Muscle layer of colon (tissue), 2 donors: ENCODE results near the gene CRADD.
"Not testable (repeated sequence)": the region's sequence is repeated elsewhere in the genome, so short reads cannot be mapped to it uniquely, and the experiment has no call there.

Experiments used
- H3K27ac ChIP-seq: one replicate; pipeline ENCODE4 v1.7.0; 2013; ENCODE audit warnings: low read depth, mild to moderate bottlenecking, low read length, moderate library complexity
- H3K27me3 ChIP-seq, 2 donors: one replicate each; pipeline ENCODE4 v1.7.0; 2013; ENCODE audit warnings: low read length in 2 of 2, mild to moderate bottlenecking in 2 of 2; ENCODE audit not compliant: insufficient read depth in 2 of 2, control insufficient read depth in 1 of 2
- H3K36me3 ChIP-seq: one replicate; pipeline ENCODE4 v1.7.0; 2013; ENCODE audit warnings: mild to moderate bottlenecking, low read length; ENCODE audit not compliant: insufficient read depth
- H3K4me1 ChIP-seq: one replicate; pipeline ENCODE4 v1.7.0; 2013; ENCODE audit warnings: mild to moderate bottlenecking, low read length; ENCODE audit not compliant: insufficient read depth
- H3K4me3 ChIP-seq, 2 donors: one replicate each; pipeline ENCODE4 v1.7.0; 2013; ENCODE audit warnings: low read length in 2 of 2, low read depth in 1 of 2, mild to moderate bottlenecking in 1 of 2, moderate library complexity in 1 of 2
- H3K9ac ChIP-seq: one replicate; pipeline ENCODE4 v1.7.0; 2013; ENCODE audit warnings: low read length
- H3K9me3 ChIP-seq: one replicate; pipeline ENCODE4 v1.7.0; 2013; ENCODE audit warnings: mild to moderate bottlenecking, low read length
- donor health status: abdominal sarcoma.
- donor health status: Adenocarcinoma of cecum.

Gene CRADD

GRCh38 chr12:93877446-93877845, 200.3 kb downstream of the CRADD start:
- Histone ChIP-seq H3K9ac (no peak overlapping the region), H3K9me3 (no peaks in the 10 kb centered on the region), H3K4me1 (no peaks in the 10 kb centered on the region), H3K4me3 (no peak overlapping the region), H3K27me3 (no peaks in the 10 kb centered on the region), H3K27ac (no peak overlapping the region), H3K36me3 (no peaks in the 10 kb centered on the region)

GRCh38 chr12:93879476-93880421, 202.6 kb downstream of the CRADD start:
- Histone ChIP-seq H3K9ac (no peak overlapping the region), H3K27me3 (no peaks in the 10 kb centered on the region), H3K27ac (no peak overlapping the region), H3K4me3 (no peak overlapping the region), H3K9me3 (no peaks in the 10 kb centered on the region), H3K4me1 (no peaks in the 10 kb centered on the region), H3K36me3 (no peaks in the 10 kb centered on the region)

- Histone ChIP-seq H3K4me1 (no peaks in the 10 kb centered on the region), H3K4me3 (no peak overlapping the region), H3K27ac (no peak overlapping the region), H3K27me3 (no peaks in the 10 kb centered on the region), H3K9me3 (no peaks in the 10 kb centered on the region), H3K9ac (no peak overlapping the region), H3K36me3 (no peaks in the 10 kb centered on the region)
These were observed 203.8 kb downstream of the CRADD start for GRCh38 chr12:93880853-93881522.

- H3K27ac ChIP-seq, result no peak overlapping the region
These were observed 205.6 kb downstream of the CRADD start for GRCh38 chr12:93882763-93883162.

GRCh38 chr12:93883436-93884154, 206.4 kb downstream of the CRADD start:
- Histone ChIP-seq H3K4me1 (no peaks in the 10 kb centered on the region), H3K4me3 (no peak overlapping the region), H3K9me3 (no peaks in the 10 kb centered on the region), H3K36me3 (no peaks in the 10 kb centered on the region), H3K27ac (no peak overlapping the region), H3K27me3 (no peaks in the 10 kb centered on the region), H3K9ac (no peak overlapping the region)

More at GRCh38 chr12:93882763-93883162, 205.6 kb downstream of the CRADD start:
- H3K36me3 ChIP-seq, result no peaks in the 10 kb centered on the region
- H3K4me3 ChIP-seq, result no peak overlapping the region
- no peaks in the 10 kb centered on the region for H3K9me3 ChIP-seq
- H3K27me3 ChIP-seq, result no peaks in the 10 kb centered on the region
- no peaks in the 10 kb centered on the region for H3K4me1 ChIP-seq
- H3K9ac ChIP-seq, result no peak overlapping the region

- Histone ChIP-seq H3K4me3 (no peak overlapping the region), H3K9ac (no peak overlapping the region), H3K9me3 (no peaks in the 10 kb centered on the region), H3K4me1 (no peaks in the 10 kb centered on the region), H3K27ac (no peak overlapping the region), H3K36me3 (no peaks in the 10 kb centered on the region), H3K27me3 (no peaks in the 10 kb centered on the region)
These were observed 207.8 kb downstream of the CRADD start for GRCh38 chr12:93884794-93885460.

- H3K4me3 ChIP-seq, H3K27me3 ChIP-seq, H3K27ac ChIP-seq: not testable (repeated sequence)
These were observed 208.9 kb downstream of the CRADD start for GRCh38 chr12:93885973-93886532.

GRCh38 chr12:93886533-93887511, 209.6 kb downstream of the CRADD start:
- Histone ChIP-seq H3K9me3 (no peaks in the 10 kb centered on the region), H3K27ac (no peak overlapping the region), H3K4me1 (no peaks in the 10 kb centered on the region), H3K9ac (no peak overlapping the region), H3K4me3 (no peak overlapping the region), H3K36me3 (no peaks in the 10 kb centered on the region), H3K27me3 (no peaks in the 10 kb centered on the region)

More at GRCh38 chr12:93885973-93886532, 208.9 kb downstream of the CRADD start:
- not testable (repeated sequence) for H3K9ac ChIP-seq, H3K4me1 ChIP-seq, H3K9me3 ChIP-seq, H3K36me3 ChIP-seq

- Histone ChIP-seq H3K4me1 (peaks cover 6% of the 10 kb centered on the region), H3K9ac (no peak overlapping the region), H3K27ac (no peak overlapping the region), H3K36me3 (no peaks in the 10 kb centered on the region), H3K27me3 (no peaks in the 10 kb centered on the region), H3K9me3 (no peaks in the 10 kb centered on the region), H3K4me3 (no peak overlapping the region)
These were observed 211.8 kb downstream of the CRADD start for GRCh38 chr12:93888964-93889363.
